WI38 (cell line): Measurements from ENCODE around the gene PODXL.

Source experiments
- H3K4me3 ChIP-seq: 2 replicates; pipeline ENCODE4 v1.5.1; 2011; ENCODE audit warnings: low read depth, mild to moderate bottlenecking, control low read depth, low read length
- CTCF ChIP-seq: IDR thresholded peaks from 2 replicates; pipeline ENCODE4 v1.5.1; 2012; ENCODE audit warnings: low read depth, mild to moderate bottlenecking, control low read depth, low read length

The PODXL gene

DNA sequence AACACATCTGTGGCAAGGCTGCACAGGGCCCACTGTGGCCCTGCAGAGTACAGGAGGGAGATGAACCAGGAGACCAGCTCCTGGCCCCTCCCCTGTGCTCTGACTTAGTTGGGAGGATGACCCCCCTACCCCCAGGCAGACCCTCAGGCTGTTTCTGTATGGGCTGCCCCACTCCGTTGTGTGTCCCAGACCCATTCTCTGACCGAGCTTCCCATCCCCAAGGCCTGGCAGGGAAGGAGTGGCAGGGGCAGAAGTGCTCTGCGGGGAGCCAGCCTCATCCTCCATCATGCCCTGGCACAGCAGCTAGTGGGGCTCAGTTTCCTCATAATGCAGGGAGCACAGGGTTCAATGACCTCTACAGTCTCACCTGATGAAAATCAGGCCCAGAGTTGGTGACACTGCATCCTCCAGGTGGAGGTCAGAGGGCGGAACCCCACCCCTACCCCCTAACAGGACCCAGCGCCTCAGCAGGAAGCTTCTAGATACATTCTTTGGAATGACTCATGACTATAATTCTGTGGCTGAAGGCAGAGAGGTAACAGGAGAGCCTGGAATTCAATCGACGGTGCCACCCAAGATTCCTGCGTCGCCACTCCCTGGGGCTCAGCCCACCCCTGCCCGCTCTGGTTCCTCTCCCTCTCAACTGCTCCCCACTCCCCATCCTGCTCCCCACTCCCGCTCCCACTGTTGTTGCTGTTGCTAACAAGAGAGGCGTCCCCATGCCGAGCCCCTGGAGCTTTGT lies 18.2 kb downstream of the PODXL start:
- no peak for TF ChIP-seq CTCF

DNA sequence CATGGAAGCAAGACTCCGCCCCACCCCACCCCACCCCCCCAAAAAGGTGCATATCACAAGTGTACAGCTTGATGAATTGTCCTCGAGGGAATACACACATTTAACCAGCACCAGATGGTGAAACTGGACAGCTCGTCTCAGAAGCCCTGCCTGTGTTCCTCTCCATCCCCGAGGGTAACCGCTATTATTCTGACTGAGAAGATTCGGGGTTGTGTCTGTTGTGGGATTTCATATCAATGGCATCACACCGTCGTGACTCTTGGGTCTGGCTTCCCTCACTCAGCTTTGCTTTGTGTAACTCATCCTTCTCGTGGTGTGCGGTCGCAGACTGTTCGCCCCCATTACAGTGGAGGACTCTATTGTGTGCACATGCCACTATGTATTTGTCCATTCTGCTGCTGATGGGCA lies 18.9 kb downstream of the PODXL start:
- no peak overlapping the region for H3K4me3 ChIP-seq
- TF ChIP-seq CTCF: no peak

More for the DNA sequence above, 18.2 kb downstream of the PODXL start:
- no peak overlapping the region for H3K4me3 ChIP-seq

GRCh38 chr7:131536361-131536849 lies 20.0 kb downstream of the PODXL start:
- TF ChIP-seq CTCF: no peak
- H3K4me3 ChIP-seq: no peak overlapping the region

GRCh38 chr7:131533566-131534561 lies 22.6 kb downstream of the PODXL start:
- TF ChIP-seq CTCF: no peak

GRCh38 chr7:131533151-131533559 lies 23.3 kb downstream of the PODXL start:
- H3K4me3 ChIP-seq: no peak overlapping the region
- no peak for TF ChIP-seq CTCF

More at GRCh38 chr7:131533566-131534561, 22.6 kb downstream of the PODXL start:
- H3K4me3 ChIP-seq: no peak overlapping the region

GRCh38 chr7:131532570-131533091 lies 23.8 kb downstream of the PODXL start:
- TF ChIP-seq CTCF: no peak
- no peak overlapping the region for H3K4me3 ChIP-seq
